HG02938 (cell line): ENCODE data around the gene TCEANC.
"Not testable (repeated sequence)": the region's sequence is repeated elsewhere in the genome, so short reads cannot be mapped to it uniquely, and the experiment has no call there.

Experiments used
- ATAC-seq: cut with Tn5 transposase; IDR thresholded peaks from one replicate; pipeline ENCODE4 v1.9.1; 2021; ENCODE audit warnings: mild to moderate bottlenecking, moderate library complexity; ENCODE audit not compliant: unreplicated experiment

TCEANC gene

DNA sequence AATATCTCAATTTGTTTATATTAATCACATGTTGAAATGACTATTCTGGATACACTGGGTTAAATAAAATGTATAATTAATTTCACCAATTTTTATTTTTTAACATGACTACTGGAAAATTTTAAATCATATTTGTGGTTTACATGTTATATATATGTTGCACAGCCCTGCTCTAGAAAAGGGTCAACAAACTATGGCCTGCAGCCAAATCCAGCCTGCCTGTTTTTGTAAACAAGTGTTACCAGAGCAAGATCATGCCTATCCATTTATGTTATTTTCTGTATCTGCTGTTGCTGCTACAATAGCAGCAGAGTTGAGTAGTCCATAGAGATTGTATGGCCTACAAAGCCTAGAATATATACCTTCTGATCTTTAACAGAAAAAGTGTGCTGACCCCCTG lies 1.2 kb downstream of the TCEANC start:
- no peak for ATAC-seq

DNA sequence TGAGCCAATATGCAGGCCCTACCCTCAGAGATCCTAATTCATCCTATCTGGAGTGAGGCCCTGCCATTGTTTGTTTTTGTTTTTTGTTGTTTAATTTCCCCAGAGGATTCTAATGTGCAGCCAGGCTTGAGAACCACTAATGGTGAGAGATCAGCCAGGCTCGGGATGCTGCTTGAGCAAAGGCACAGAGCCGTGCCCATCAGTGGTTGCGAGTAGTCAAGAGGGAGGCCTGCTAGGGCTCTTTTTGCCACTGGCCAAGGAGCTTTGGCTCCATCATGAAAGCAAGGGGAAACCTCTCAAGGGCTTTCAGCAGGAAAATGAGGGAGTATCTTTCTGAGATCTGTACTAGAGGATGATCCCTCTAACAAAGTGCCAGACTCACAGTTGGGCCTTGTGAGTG lies 2.7 kb downstream of the TCEANC start:
- ATAC-seq = no peak

DNA sequence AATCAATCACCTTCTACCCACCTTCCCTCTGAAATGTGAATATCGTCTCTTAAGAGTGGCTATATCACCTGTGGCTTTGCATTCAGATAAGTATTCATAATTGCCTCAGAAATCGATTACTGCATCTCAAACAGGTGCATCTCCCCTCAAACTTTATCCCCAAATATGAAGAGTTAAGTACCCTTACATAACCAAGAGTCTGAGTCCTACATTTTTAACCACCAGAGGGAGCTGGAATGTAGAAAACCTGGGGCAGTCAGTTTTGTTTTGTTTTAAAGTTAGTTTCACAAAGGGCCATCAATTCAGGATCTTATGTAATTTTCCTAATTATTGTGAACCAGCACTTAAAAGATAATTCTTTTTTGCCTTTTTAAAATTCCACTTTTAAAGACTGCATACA lies 5.7 kb downstream of the TCEANC start:
- no peak for ATAC-seq

DNA sequence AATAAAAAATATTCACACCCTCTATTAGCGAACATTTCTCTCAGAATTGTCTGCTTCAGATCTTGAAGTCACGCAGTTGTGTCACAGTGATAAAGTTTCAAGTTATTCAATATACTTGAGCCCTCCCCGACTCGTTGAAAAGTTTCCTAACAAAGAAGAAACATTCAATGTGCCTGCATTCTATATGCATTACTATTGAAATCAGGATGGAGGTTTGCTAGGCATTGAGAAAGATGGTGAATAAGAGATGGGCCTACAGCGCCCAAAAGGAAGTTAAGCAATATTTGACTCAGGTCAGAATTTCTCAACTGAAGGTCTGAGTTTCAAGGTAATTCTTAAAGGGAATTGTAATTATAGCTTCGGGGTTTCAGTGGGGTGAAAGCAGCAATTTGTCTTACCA lies 6.1 kb downstream of the TCEANC start:
- ATAC-seq = no peak

DNA sequence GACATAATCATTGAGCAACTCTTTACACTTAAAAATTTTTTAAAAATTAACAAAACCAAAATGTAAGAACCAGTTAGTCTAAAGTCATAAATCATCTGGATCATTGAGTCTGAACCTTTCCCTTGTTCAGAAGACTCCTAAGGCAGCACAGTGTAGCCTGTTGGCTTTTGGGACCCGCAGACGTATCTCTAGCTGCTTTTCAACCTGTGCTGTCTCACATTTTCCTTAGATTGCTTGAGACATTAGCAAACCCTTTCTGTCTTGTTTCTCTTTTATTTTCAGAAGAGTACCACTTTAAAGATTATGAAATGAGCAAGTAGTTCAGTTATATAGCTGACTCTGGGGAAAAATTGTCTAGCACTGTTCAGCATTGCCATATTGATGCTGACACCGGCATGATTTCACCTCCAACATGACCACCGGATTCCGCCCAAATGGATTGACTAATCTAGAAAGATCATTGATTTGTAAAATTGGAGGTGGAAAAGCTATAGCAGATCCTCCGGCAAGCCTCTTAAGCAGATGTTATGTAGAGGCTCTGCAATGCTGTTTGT lies 8.9 kb downstream of the TCEANC start:
- ATAC-seq = no peak

DNA sequence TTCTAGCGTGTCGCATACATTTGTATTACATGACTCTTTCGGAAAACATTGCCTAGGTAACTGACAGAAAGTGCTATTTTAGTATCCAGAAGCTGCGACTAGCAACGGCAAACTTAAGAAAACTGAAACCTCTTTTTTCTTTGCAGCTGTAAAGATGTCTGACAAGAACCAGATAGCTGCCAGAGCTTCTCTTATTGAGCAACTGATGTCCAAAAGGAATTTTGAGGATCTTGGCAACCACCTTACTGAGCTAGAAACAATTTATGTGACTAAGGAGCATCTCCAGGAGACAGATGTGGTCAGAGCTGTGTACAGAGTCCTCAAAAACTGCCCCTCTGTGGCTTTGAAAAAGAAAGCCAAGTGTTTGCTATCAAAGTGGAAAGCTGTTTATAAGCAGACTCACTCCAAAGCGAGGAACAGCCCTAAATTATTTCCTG lies 9.4 kb downstream of the TCEANC start:
- ATAC-seq = no peak

DNA sequence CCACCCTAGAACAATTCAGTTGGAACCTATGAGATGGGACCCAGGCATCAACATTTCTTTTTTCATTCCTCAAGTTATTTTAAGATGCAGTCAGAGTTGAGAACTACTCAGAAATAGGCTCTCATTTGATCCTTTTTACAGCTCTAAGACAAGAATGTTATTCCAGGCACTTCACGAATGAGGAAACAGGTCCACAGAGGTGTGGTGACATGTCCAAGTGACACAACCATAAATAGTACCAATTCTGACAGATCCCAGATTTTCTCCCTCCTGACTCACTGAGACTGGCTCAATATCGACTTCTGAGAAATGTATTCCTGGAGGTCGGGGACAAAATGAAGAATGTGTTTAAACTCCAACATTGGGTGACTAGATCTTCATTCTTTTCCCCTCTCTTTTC lies 11.1 kb downstream of the TCEANC start:
- ATAC-seq = no peak

DNA sequence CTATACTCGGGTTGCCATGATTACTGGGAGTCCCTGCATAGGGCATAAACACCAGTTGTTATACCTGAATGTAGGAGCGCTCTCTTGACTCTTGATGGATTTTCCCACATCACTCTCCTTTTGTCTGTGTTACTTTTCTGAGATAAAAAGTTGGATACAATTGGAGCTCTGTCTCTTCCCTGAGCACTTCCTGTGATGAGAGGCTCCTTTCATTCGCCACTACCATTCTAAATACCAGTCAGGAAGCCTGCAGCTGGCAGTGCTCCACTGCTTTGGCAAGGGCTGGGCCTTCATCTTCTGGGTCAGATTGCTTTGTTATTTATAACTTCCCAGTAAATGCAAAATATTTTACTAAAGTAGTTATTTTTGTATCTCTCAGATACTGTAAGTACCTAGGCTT lies 13.9 kb downstream of the TCEANC start:
- no peak for ATAC-seq

DNA sequence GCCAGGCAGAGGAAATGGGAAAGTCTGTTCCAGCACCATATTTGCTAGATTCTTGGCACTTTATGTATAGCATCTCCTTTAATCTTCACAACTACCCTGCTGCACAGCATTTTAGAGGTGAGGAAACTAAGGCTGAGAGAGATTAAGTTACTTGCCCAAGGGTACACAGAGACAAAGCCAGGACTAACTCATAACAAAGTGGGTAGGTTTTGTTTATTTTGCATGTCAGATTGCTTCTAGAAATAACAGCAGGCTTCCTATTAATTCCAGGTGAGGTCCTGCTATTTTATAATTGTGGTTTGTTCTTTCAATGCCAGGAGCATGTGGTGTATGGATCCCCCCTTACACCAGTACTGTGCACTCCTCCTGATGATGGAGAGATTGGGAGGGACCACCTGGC lies 15.0 kb downstream of the TCEANC start:
- no peak for ATAC-seq

DNA sequence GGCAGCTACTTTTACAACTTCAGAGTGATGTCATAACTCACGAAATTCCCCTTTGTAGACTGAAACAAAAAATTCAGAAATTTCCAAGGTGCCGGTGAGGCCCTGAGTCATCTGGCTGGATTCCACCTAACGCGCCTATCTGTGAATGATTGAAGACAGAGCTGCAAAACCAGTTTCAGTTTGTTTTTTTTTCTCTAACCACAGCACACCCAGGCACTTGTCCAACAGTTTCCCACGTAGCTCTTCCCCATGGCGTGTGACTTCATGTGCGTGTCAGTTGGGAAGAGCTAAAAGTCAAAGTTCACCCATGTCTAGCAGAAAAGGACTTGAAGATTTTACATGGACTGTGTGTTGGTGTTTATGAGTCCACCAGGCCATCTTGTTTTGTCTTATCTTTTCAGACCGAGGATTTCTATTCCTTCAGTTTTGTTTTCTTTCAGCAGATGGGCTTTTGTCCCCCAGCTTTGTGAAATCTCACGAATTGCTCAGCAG lies 16.4 kb downstream of the TCEANC start:
- peak; percentile 70 for ATAC-seq

DNA sequence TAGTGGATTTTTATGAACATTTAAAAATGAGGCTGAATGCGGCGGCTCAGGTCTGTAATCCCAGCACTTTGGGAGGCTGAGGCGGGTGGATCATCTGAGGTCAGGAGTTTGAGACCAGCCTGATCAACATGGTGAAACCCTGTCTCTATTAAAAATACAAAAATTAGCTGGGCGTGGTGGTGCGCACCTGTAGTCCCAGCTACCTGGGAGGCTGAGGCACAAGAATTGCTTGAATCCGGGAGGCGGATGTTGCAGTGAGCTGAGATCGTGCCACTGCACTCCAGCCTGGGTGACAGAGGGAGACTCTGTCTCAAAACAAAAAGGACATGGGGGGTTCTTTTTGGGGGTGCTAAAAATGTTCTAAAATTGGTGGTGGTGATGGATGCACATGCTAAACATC lies 16.8 kb downstream of the TCEANC start:
- not testable (repeated sequence) for ATAC-seq

DNA sequence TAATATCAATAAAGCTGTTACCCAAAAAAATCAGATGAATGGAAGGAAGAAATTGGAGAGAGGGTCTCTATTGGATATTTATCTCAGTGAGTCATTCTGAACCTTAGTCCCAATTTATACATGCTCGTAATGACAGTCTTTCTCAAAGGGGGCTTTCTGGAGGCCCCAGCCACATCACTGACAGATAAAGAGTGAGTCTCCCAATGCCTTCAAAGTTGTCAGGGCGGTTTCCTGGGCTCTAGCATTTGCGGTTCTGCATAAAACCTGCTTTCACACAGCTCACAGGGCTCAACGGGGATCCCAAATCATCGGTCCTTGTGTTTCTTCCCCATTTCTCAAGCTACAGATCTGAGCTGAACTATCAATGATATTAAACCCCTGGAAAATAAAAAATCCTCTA lies 17.3 kb downstream of the TCEANC start:
- ATAC-seq = no peak

DNA sequence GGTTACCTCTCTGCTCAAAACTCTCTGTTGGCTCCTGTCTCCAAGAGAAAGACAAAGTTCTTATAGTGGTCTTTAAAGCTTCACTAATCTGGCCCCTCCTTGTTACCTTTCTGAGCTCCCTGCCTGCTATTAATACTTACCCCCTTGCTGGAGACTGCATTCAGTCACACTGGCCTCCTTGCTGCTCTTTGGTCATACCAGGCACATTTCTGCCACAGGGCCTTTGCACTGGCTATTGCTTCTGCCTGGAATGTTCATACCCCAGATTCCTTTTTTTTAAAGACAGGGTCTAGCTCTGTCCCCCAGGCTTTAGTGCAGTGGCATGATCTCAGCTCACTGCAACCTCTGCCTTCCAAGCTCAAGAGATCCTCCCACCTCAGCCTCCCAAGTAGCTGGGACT lies 20.1 kb downstream of the TCEANC start:
- ATAC-seq = no peak

DNA sequence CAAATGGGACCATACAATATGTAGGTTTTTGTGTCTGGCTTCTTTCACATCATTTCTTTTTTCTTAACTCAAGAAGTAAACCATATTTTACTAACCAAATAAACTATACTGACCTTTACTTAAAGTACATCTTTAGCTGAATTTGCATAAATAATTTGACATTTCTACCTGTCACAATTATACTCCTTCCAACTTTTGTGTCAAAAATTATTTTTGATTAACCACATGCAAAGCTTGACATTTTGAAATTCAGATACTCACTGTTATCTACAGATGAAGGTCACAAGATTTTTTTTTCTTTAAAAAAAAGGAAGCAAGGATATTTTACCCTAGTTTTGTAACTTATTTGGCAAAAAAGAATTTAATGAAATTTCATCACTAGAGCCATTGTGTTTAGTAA lies 23.9 kb downstream of the TCEANC start:
- no peak for ATAC-seq

DNA sequence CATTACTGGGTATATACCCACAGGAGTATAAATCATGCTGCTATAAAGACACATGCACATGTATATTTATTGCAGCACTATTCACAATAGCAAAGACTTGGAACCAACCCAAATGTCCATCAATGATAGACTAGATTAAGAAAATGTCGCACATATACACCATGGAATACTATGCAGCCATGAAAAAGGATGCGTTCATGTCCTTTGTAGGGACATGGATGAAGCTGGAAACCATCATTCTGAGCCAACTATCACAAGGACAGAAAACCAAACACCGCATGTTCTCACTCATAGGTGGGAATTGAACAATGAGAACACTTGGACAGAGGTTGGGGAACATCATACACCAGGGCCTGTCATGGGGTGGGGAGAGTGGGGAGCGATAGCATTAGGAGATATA lies 26.8 kb downstream of the TCEANC start:
- not testable (repeated sequence) for ATAC-seq

DNA sequence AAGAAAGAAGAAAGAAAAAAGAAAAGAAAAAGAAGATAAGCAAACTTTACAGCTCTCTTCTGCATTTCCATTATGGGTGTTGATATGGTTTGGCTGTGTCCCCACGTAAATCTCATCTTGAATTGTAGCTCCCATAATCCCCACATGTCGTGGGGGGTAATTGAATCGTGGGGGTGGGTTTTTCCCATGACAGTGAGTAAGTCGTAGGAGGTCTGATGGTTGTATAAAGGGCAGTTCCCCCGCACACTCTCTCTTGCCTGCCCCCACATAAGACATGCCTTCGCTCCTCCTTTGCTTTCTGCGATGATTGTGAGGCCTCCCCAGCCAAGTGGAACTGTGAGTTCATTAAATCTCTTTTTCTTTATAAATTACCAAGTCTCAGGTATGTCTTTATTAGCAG lies 28.7 kb downstream of the TCEANC start:
- ATAC-seq = no peak

DNA sequence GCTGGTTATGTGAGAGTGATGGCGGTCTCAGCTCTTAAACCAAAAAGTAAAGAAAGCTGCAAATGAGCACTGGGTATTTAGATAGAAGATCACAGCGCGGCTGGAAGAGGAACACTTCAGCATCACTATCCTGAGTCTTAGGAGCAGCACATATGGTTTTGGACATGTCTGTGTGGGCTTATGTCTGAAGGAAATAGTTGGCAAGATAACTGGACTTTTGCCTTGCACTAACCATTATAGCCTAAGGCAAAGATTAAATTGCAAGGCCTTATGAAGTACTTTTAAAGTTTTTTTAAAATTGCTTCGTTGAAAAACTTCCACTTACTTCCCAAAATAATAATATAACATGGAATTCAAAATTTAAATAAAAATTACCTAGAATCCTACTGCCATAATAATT lies 31.4 kb downstream of the TCEANC start:
- ATAC-seq = no peak

DNA sequence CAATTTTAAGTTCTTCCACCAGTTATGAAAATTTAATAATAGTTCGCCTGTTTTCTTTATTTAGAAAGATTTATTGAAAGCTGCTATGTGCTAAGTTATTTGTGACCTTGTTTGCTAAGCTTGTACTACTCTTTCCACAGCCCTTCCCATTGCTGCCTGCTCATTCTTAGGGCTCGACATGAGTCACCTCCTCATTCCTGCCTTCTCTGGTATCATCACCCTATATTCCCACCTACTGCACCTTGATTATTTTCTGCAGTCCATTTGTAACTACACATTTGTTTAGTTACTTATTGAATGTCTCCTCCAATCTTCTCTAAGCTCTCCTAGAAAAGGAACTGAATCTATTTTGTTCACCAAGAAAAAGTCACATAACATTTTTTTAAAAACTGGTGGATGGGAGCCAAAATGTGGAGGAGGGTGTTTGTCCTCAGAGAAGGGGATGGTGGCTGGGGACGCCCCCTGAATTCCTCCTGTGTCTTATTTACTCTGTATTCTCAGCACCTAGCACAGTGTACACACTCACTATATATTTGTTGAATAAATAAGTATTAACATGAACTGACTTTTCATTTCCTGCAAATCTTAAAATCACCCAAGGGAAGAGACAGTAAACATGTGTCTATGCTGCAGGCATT lies 32.3 kb downstream of the TCEANC start:
- ATAC-seq = no peak

DNA sequence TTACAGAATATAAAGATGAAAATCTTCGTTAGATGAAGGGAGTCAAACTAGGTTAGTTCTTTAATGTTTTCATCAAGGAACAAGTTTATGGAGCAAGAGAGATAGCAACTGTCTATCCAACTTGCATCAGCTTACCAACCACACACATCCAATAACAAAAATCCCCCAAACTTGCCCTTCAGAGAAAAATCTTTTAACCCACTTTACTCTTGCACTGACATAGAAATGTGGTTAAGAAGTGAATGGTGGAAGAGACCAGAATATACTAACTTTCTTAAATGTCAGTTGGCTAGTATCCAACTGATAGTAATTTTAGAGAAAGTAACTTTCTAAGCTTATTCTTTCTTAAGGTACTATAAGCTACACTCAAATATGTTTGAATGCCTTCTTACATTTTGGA lies 34.3 kb downstream of the TCEANC start:
- ATAC-seq = no peak

DNA sequence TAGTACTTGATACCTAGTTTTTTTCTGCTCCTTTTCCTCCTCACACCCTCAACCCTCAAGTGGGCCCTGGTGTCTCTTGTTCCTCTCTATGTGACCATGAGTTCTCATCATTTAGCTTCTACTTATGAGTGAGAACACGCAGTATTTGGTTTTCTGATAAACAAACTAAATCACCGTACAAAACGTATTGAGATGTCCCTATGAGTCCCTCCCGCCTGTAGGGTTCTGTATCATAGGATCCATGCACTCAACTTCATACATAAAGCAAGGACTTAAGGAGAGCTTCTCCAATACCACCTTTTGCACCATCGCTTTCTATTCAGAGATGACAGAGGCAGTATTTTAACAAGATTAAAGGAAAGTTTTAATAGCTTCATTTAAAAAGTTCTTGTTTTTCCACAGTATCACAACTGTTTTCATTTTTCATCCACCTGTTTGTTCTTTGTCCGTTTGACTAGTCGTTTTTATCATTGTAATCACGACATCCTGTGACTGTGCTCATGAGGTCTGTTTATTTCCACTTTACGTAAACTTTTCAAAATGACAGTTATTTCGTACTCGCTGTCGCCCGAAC lies 35.5 kb downstream of the TCEANC start:
- no peak for ATAC-seq

DNA sequence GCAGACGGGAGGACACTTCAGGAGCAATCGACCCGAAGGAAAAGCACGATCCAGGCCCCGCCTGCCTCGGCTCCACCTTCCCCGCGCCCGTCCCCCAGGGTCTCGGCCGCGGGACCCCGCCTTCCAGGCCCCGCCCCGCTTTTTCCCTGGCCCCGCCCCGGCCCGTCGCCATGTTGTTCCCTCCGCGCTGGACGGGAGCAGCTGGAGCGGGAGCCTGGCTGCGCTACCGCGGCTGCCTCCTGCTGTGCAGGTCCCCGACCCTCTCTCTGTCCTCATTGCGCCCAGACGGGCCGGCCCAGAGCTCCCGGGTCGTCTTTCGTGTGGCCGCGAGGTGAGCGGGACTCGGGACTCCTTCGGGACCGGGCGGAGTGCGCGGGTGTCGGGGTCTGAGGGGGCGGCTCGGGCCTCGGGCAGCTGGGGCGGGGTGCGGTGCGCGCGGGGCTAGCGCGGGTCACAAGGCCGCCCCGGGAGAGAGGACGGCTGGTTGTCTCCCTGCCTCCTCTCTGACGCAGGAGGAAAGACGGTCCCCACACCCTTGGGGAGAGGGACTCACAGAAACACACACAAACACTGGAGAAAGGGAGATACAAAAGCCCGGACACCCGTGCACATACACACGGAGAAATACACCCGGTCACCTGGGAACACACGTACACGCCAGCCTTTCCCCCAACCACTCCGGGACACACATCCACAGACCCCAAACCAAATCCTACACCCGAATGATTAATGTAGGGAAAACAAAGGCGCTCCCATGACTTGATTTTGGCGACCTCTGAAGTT lies 36.2 kb downstream of the TCEANC start, which contains the start of gene RAB9A:
Gene RAB9A (plus strand): TSS at position 171 of the 783 bp plus-strand sequence. CDS start 19,619 bp downstream, outside the sequence.
- no peak for ATAC-seq

DNA sequence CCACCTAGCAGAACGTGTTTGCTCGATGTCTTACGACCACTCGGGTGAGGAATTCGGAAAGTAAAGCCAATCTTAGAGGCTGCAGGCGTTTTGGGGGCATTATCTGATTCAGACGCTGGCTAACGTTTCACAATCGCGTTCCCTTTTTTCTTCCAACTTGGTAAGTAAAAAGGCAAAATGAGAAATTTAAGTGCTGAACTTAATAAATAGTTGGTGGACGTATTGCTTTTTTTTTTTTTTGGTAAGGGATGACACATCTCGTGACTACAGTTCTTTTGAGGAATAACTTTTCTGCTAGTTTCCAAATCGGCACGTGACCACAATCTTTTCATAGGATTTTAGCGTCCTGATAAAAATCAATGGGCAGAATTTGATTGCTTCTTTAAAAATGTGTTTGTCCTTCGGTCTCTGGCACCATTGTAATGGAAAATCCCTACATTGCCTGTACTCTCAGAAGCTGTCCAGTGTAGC lies 36.8 kb downstream of the TCEANC start:
- ATAC-seq = no peak
